Activated T-cell treated with anti-CD3 and anti-CD28 coated beads, Interleukin-2, amount 50 U/mL, for 24 hours (primary cell): ENCODE data around the gene VILL.

Experiments used
- DNase-seq: peaks from one replicate; pipeline ENCODE4 v3.0.0-alpha.2; 2020
- H3K27ac Mint-ChIP-seq: 2 replicates; pipeline ENCODE4 v1.8.0; 2020; ENCODE audit warnings: mild to moderate bottlenecking, mixed read lengths
- H3K27me3 Mint-ChIP-seq: 2 replicates; pipeline ENCODE4 v1.8.0; 2020; ENCODE audit warnings: mixed read lengths
- H3K36me3 Mint-ChIP-seq: 2 replicates; pipeline ENCODE4 v1.8.0; 2020; ENCODE audit warnings: low read depth, mixed read lengths
- H3K4me1 Mint-ChIP-seq: 2 replicates; pipeline ENCODE4 v1.8.0; 2020; ENCODE audit warnings: low read depth, mixed read lengths
- H3K4me3 Mint-ChIP-seq: 2 replicates; pipeline ENCODE4 v1.8.0; 2020; ENCODE audit warnings: mild to moderate bottlenecking, moderate library complexity, mixed read lengths
- H3K9me3 Mint-ChIP-seq: 2 replicates; pipeline ENCODE4 v1.8.0; 2020; ENCODE audit warnings: mixed read lengths

The VILL gene

GRCh38 chr3:37955918-37956707, 34.5 kb upstream of the VILL start:
- H3K27ac Mint-ChIP-seq, result peak overlapping the region; percentile 58
- H3K4me1 Mint-ChIP-seq, result peaks cover 22% of the 10 kb centered on the region
- peaks cover 2% of the 10 kb centered on the region for H3K9me3 Mint-ChIP-seq
- H3K27me3 Mint-ChIP-seq, result no peaks in the 10 kb centered on the region
- no peak overlapping the region for H3K4me3 Mint-ChIP-seq
- DNase-seq, result no peak
- H3K36me3 Mint-ChIP-seq, result no peaks in the 10 kb centered on the region

GRCh38 chr3:37956723-37957538, 33.7 kb upstream of the VILL start:
- H3K4me1 Mint-ChIP-seq, result peaks cover 22% of the 10 kb centered on the region
- H3K9me3 Mint-ChIP-seq, result peaks cover 2% of the 10 kb centered on the region
- no peak for DNase-seq
- H3K27ac Mint-ChIP-seq, result peak overlapping the region; percentile 89
- H3K27me3 Mint-ChIP-seq, result no peaks in the 10 kb centered on the region
- no peaks in the 10 kb centered on the region for H3K36me3 Mint-ChIP-seq
- H3K4me3 Mint-ChIP-seq, result no peak overlapping the region

- Mint-ChIP-seq H3K9me3 (peaks cover under 1% of the 10 kb centered on the region), H3K4me1 (peaks cover 22% of the 10 kb centered on the region), H3K4me3 (no peak overlapping the region), H3K27me3 (no peaks in the 10 kb centered on the region), H3K27ac (peak overlapping the region; percentile 89), H3K36me3 (no peaks in the 10 kb centered on the region)
- DNase-seq, result no peak
Observed at GRCh38 chr3:37957539-37957936, 33.0 kb upstream of the VILL start.

- no peaks in the 10 kb centered on the region for H3K9me3 Mint-ChIP-seq
- H3K4me1 Mint-ChIP-seq, result peaks cover 15% of the 10 kb centered on the region
- no peaks in the 10 kb centered on the region for H3K36me3 Mint-ChIP-seq
- DNase-seq, result no peak
- H3K4me3 Mint-ChIP-seq, result no peak overlapping the region
- H3K27ac Mint-ChIP-seq, result no peak overlapping the region
- H3K27me3 Mint-ChIP-seq, result no peaks in the 10 kb centered on the region
Observed at GRCh38 chr3:37961622-37962431, 28.8 kb upstream of the VILL start.

- no peaks in the 10 kb centered on the region for H3K27me3 Mint-ChIP-seq
- H3K4me3 Mint-ChIP-seq, result no peak overlapping the region
- no peak for DNase-seq
- no peaks in the 10 kb centered on the region for H3K36me3 Mint-ChIP-seq
- no peaks in the 10 kb centered on the region for H3K9me3 Mint-ChIP-seq
- H3K27ac Mint-ChIP-seq, result no peak overlapping the region
- peaks cover 5% of the 10 kb centered on the region for H3K4me1 Mint-ChIP-seq
Observed at GRCh38 chr3:37963016-37963415, 27.6 kb upstream of the VILL start.

GRCh38 chr3:37963635-37964034, 27.0 kb upstream of the VILL start:
- Mint-ChIP-seq H3K27me3 (no peaks in the 10 kb centered on the region), H3K4me1 (peaks cover 5% of the 10 kb centered on the region), H3K9me3 (no peaks in the 10 kb centered on the region), H3K27ac (no peak overlapping the region), H3K36me3 (no peaks in the 10 kb centered on the region), H3K4me3 (no peak overlapping the region)
- no peak for DNase-seq

- Mint-ChIP-seq H3K27ac (no peak overlapping the region), H3K36me3 (no peaks in the 10 kb centered on the region), H3K4me3 (no peak overlapping the region), H3K4me1 (peaks cover 5% of the 10 kb centered on the region), H3K9me3 (no peaks in the 10 kb centered on the region), H3K27me3 (no peaks in the 10 kb centered on the region)
- no peak for DNase-seq
Observed at GRCh38 chr3:37964146-37964545, 26.4 kb upstream of the VILL start.

- Mint-ChIP-seq H3K4me3 (no peak overlapping the region), H3K27me3 (no peaks in the 10 kb centered on the region), H3K36me3 (no peaks in the 10 kb centered on the region), H3K9me3 (no peaks in the 10 kb centered on the region), H3K27ac (no peak overlapping the region), H3K4me1 (peaks cover 5% of the 10 kb centered on the region)
- DNase-seq, result no peak
Observed at GRCh38 chr3:37964716-37965115, 25.9 kb upstream of the VILL start.

GRCh38 chr3:37967260-37967881, 23.2 kb upstream of the VILL start:
- no peaks in the 10 kb centered on the region for H3K36me3 Mint-ChIP-seq
- peak; percentile 71 for DNase-seq
- no peaks in the 10 kb centered on the region for H3K9me3 Mint-ChIP-seq
- H3K4me3 Mint-ChIP-seq, result no peak overlapping the region
- H3K27me3 Mint-ChIP-seq, result no peaks in the 10 kb centered on the region
- H3K4me1 Mint-ChIP-seq, result peaks cover 5% of the 10 kb centered on the region
- H3K27ac Mint-ChIP-seq, result no peak overlapping the region

- H3K4me3 Mint-ChIP-seq, result no peak overlapping the region
- no peaks in the 10 kb centered on the region for H3K36me3 Mint-ChIP-seq
- H3K27me3 Mint-ChIP-seq, result no peaks in the 10 kb centered on the region
- H3K4me1 Mint-ChIP-seq, result peaks cover 1% of the 10 kb centered on the region
- H3K9me3 Mint-ChIP-seq, result no peaks in the 10 kb centered on the region
- H3K27ac Mint-ChIP-seq, result no peak overlapping the region
- no peak for DNase-seq
Observed at GRCh38 chr3:37968199-37968598, 22.4 kb upstream of the VILL start.

- no peaks in the 10 kb centered on the region for H3K9me3 Mint-ChIP-seq
- H3K27me3 Mint-ChIP-seq, result no peaks in the 10 kb centered on the region
- no peaks in the 10 kb centered on the region for H3K4me1 Mint-ChIP-seq
- H3K27ac Mint-ChIP-seq, result no peak overlapping the region
- H3K36me3 Mint-ChIP-seq, result no peaks in the 10 kb centered on the region
- no peak overlapping the region for H3K4me3 Mint-ChIP-seq
- DNase-seq, result no peak
Observed at GRCh38 chr3:37968813-37969595, 21.6 kb upstream of the VILL start.

- Mint-ChIP-seq H3K36me3 (no peaks in the 10 kb centered on the region), H3K4me3 (no peak overlapping the region), H3K4me1 (no peaks in the 10 kb centered on the region), H3K27me3 (no peaks in the 10 kb centered on the region), H3K27ac (no peak overlapping the region), H3K9me3 (no peaks in the 10 kb centered on the region)
- DNase-seq, result no peak
Observed at GRCh38 chr3:37969596-37970100, 20.9 kb upstream of the VILL start.

- Mint-ChIP-seq H3K9me3 (no peaks in the 10 kb centered on the region), H3K27ac (no peak overlapping the region), H3K4me1 (peaks cover 3% of the 10 kb centered on the region), H3K27me3 (no peaks in the 10 kb centered on the region), H3K36me3 (no peaks in the 10 kb centered on the region), H3K4me3 (no peak overlapping the region)
- DNase-seq, result no peak
Observed at GRCh38 chr3:37970802-37971201, 19.8 kb upstream of the VILL start.
